Tibial nerve (tissue), 4 donors: Measurements from ENCODE around the gene HTR3D.

ENCODE experiments used
- CTCF ChIP-seq, 5 experiments: fragments of 200-600 bp in 3 of 5; fragments of 450-650 bp in 2 of 5; sonication (generic) in 3 of 5; IDR thresholded peaks; one replicate each; pipeline ENCODE4 v1.5.1; 2016 to 2019; ENCODE audit warnings: antibody characterized with exemption in 5 of 5, mild to moderate bottlenecking in 3 of 5, moderate library complexity in 2 of 5
- EP300 ChIP-seq, 2 donors: sonication (generic); formaldehyde crosslinking; IDR thresholded peaks; one replicate each; pipeline ENCODE4 v1.6.1; 2017; ENCODE audit warnings: antibody characterized with exemption in 2 of 2, mild to moderate bottlenecking in 1 of 2

GRCh38 chr3:184022323-184022722 is 9.2 kb upstream of the HTR3D start:
- TF ChIP-seq CTCF (IDR thresholded peaks at IDR 0.05): no peak
- TF ChIP-seq EP300 (IDR thresholded peaks at IDR 0.05): no peak
